CD14-positive monocyte (primary cell): ENCODE data around the gene PRKAR1A. TPM values are rescaled to one million over a fixed set of nuclear protein-coding genes. Genes with fewer than 3 reads are reported as not detected.

Source experiments
- DNase-seq, 3 donors: peaks; one replicate each; pipeline ENCODE4 v3.0.0-alpha.2; 2011 to 2022
- H2AFZ ChIP-seq: 2 replicates; pipeline ENCODE4 v1.6.0; 2012; ENCODE audit warnings: mild to moderate bottlenecking, low read depth, low read length, inconsistent platforms; ENCODE audit not compliant: insufficient read depth, poor library complexity, severe bottlenecking
- H3K27ac ChIP-seq, 2 donors: 1 replicate in 1 of 2; 2 replicates in 1 of 2; pipeline ENCODE4 v1.5.1; 2012 to 2013; ENCODE audit warnings: low read length in 2 of 2, control low read depth in 1 of 2, inconsistent platforms in 1 of 2, low read depth in 1 of 2, mild to moderate bottlenecking in 1 of 2
- H3K27me3 ChIP-seq, 2 donors: one replicate each; pipeline versions ENCODE4 v1.6.0 to v1.6.1; 2011 to 2013; ENCODE audit warnings: low read length in 2 of 2; ENCODE audit not compliant: control insufficient read depth in 2 of 2, insufficient read depth in 2 of 2
- H3K36me3 ChIP-seq, 2 donors: replicated peaks in 1 of 2; 1 replicate in 1 of 2; 2 replicates in 1 of 2; pipeline versions ENCODE4 v1.5.1 to v1.6.1; 2012 to 2013; ENCODE audit warnings: low read length in 2 of 2, control low read depth in 1 of 2, inconsistent platforms in 1 of 2, mild to moderate bottlenecking in 1 of 2; ENCODE audit not compliant: insufficient read depth in 2 of 2, control insufficient read depth in 1 of 2
- H3K4me1 ChIP-seq, 2 donors: 1 replicate in 1 of 2; 2 replicates in 1 of 2; pipeline versions ENCODE4 v1.5.1 to v1.6.1; 2012 to 2013; ENCODE audit warnings: low read length in 2 of 2, control low read depth in 1 of 2, inconsistent platforms in 1 of 2, mild to moderate bottlenecking in 1 of 2, moderate library complexity in 1 of 2; ENCODE audit not compliant: insufficient read depth in 2 of 2, control insufficient read depth in 1 of 2
- H3K4me2 ChIP-seq: replicated peaks from 2 replicates; pipeline ENCODE3; 2012; ENCODE audit warnings: low read length, moderate library complexity, mild to moderate bottlenecking; ENCODE audit not compliant: poor library complexity, severe bottlenecking; ENCODE audit errors: extremely low read depth
- H3K4me3 ChIP-seq, 3 experiments: fragments of 200-600 bp in 1 of 3; sonication (generic) in 1 of 3; replicated peaks in 1 of 3; 1 replicate in 2 of 3; 2 replicates in 1 of 3; pipeline ENCODE4 v1.5.1; 2011 to 2013; ENCODE audit warnings: low read length in 3 of 3, mild to moderate bottlenecking in 3 of 3, control low read depth in 2 of 3, low read depth in 2 of 3, inconsistent platforms in 1 of 3, moderate library complexity in 1 of 3
- H3K79me2 ChIP-seq: 2 replicates; pipeline ENCODE4 v1.6.0; 2012; ENCODE audit warnings: mild to moderate bottlenecking, control low read depth, inconsistent platforms, low read length, moderate library complexity; ENCODE audit not compliant: insufficient read depth
- H3K9ac ChIP-seq: 2 replicates; pipeline ENCODE4 v1.6.0; 2017; ENCODE audit warnings: low read length, mild to moderate bottlenecking; ENCODE audit not compliant: insufficient read depth, poor library complexity, severe bottlenecking
- H3K9me3 ChIP-seq, 2 donors: replicated peaks in 1 of 2; 1 replicate in 1 of 2; 2 replicates in 1 of 2; pipeline versions ENCODE4 v1.5.1 to v1.6.1; 2012 to 2013; ENCODE audit warnings: low read length in 2 of 2, control low read depth in 1 of 2; ENCODE audit not compliant: control insufficient read depth in 1 of 2, insufficient read depth in 1 of 2
- H4K20me1 ChIP-seq: 2 replicates; pipeline ENCODE4 v1.6.0; 2012; ENCODE audit warnings: mild to moderate bottlenecking, low read length, control low read depth, moderate library complexity; ENCODE audit not compliant: insufficient read depth
- H3K27ac Mint-ChIP-seq, 7 donors: one replicate each; pipeline ENCODE4 v1.8.0; 2020; ENCODE audit warnings: mild to moderate bottlenecking in 7 of 7, mixed read lengths in 7 of 7, moderate library complexity in 6 of 7, inconsistent platforms in 2 of 7
- H3K27me3 Mint-ChIP-seq, 3 donors: one replicate each; pipeline ENCODE4 v1.8.0; 2021 to 2022; ENCODE audit warnings: low read depth in 3 of 3, mild to moderate bottlenecking in 3 of 3, mixed read lengths in 3 of 3, moderate library complexity in 3 of 3, inconsistent platforms in 1 of 3
- H3K36me3 Mint-ChIP-seq, 2 donors: one replicate each; pipeline ENCODE4 v1.8.0; 2020; ENCODE audit warnings: mixed read lengths in 2 of 2, inconsistent platforms in 1 of 2, mild to moderate bottlenecking in 1 of 2
- H3K4me1 Mint-ChIP-seq: one replicate; pipeline ENCODE4 v1.8.0; 2020; ENCODE audit warnings: mild to moderate bottlenecking, mixed read lengths
- H3K4me3 Mint-ChIP-seq, 2 donors: one replicate each; pipeline ENCODE4 v1.8.0; 2020; ENCODE audit warnings: mild to moderate bottlenecking in 2 of 2, mixed read lengths in 2 of 2, moderate library complexity in 1 of 2
- H3K9me3 Mint-ChIP-seq, 7 donors: one replicate each; pipeline ENCODE4 v1.8.0; 2020 to 2022; ENCODE audit warnings: mixed read lengths in 7 of 7, mild to moderate bottlenecking in 6 of 7, moderate library complexity in 6 of 7, inconsistent platforms in 2 of 7
- CTCF ChIP-seq: fragments of 200-600 bp; IDR thresholded peaks from one replicate; pipeline ENCODE4 v1.8.0; 2022; ENCODE audit warnings: antibody characterized with exemption, mild to moderate bottlenecking
- WGBS: methylation state at CpG from one replicate; pipeline ENCODE4 v1.1.5; 2013; ENCODE audit warnings: missing lambda C conversion rate; ENCODE audit not compliant: insufficient coverage; 5-methylcytosine and 5-hydroxymethylcytosine counted together
- intact Hi-C, 2 donors: fragments of 100-400 bp; cut with micrococcal nuclease; formaldehyde crosslinking; loops; one replicate each; pipeline versions ENCODE4 v1.15.0 to v1.15.1; 2023
- polyA plus RNA-seq, 3 donors: library from polyadenylated mRNA; depleted of rRNA in 1 of 3; unstranded in 2 of 3; stranded (reverse) in 1 of 3; fragments of 300-500 nt in 2 of 3; fragments of >200 nt in 1 of 3; fragmentation: Illumina TruSeq in 2 of 3; gene quantifications; 1 replicate in 2 of 3; 2 replicates in 1 of 3; pipeline ENCODE4 v1.2.3, GENCODE V29; 2012 to 2021

PRKAR1A gene
- polyA plus RNA-seq, 3 donors = 91.9 to 436 (median 300) TPM

- intact Hi-C loops = no loop called here
- H3K36me3 Mint-ChIP-seq = peaks cover 0 to 1% of the 10 kb centered on the region in 2 donors
Observed at GRCh38 chr17:68507576-68507975, 4.7 kb upstream of the PRKAR1A start.

More at GRCh38 chr17:68507576-68507975, 4.7 kb upstream of the PRKAR1A start:
- Histone ChIP-seq H3K9me3 (no peaks in the 10 kb centered on the region), H3K79me2 (peaks cover 18% of the 10 kb centered on the region), H3K4me3 (no peak overlapping the region), H3K4me2 (no peak overlapping the region), H4K20me1 (no peaks in the 10 kb centered on the region), H3K9ac (no peak overlapping the region), H3K36me3 (no peaks in the 10 kb centered on the region), H2AFZ (no peak overlapping the region), H3K27ac (peak overlapping the region in 1 of 2 donors; percentile 83), H3K27me3 (no peaks in the 10 kb centered on the region), H3K4me1 (peaks cover 49 to 61% of the 10 kb centered on the region in 2 donors)
- H3K4me3 Mint-ChIP-seq = no peak overlapping the region
- WGBS = no CpG with 5 or more reads among the region's 3 CpGs
- H3K27me3 Mint-ChIP-seq = no peaks in the 10 kb centered on the region
- peaks cover 56% of the 10 kb centered on the region for H3K4me1 Mint-ChIP-seq
- DNase-seq = no peak
- H3K9me3 Mint-ChIP-seq = peaks cover 0 to 3% (median 0%) of the 10 kb centered on the region in 7 donors
- peak overlapping the region in 2 of 7 donors; percentile 50 to 79 for H3K27ac Mint-ChIP-seq
- TF ChIP-seq CTCF = no peak
